Measurements from ENCODE around the gene TUBGCP2.
"Not testable (repeated sequence)": the region's sequence is repeated elsewhere in the genome, so short reads cannot be mapped to it uniquely, and the experiment has no call there.

The TUBGCP2 gene

GRCh38 chr10:133325440-133326222 lies 17.0 kb upstream of the TUBGCP2 start:
- no peak for DNase-seq (ENCODE audit: low read depth in 1 of 2, low spot score in 1 of 2)

DNA sequence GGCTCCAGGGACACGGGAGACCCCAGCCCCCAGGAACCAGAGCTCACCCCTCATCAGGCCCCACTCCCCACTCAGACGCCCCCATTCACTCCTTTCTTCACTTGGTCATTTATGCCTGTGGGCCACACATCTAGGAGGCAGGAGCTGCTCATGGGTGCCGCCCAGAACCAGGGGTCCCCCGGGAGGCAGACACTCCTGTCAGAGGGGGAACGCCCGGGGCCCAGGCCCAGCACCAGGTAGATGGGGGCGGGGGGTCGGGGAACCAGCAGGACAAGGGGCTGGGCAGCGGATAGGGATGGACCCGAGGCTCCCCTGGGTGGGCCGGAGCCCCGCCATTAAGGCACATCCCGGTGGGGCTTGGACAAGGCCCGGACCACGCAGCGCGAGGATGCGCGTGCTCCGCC lies 16.2 kb upstream of the TUBGCP2 start:
- DNase-seq (ENCODE audit: low read depth in 1 of 2, low spot score in 1 of 2), result no peak

GRCh38 chr10:133324198-133324792 lies 15.6 kb upstream of the TUBGCP2 start:
- DNase-seq (ENCODE audit: low read depth in 1 of 2, low spot score in 1 of 2), result peak; percentile 24 to 38

DNA sequence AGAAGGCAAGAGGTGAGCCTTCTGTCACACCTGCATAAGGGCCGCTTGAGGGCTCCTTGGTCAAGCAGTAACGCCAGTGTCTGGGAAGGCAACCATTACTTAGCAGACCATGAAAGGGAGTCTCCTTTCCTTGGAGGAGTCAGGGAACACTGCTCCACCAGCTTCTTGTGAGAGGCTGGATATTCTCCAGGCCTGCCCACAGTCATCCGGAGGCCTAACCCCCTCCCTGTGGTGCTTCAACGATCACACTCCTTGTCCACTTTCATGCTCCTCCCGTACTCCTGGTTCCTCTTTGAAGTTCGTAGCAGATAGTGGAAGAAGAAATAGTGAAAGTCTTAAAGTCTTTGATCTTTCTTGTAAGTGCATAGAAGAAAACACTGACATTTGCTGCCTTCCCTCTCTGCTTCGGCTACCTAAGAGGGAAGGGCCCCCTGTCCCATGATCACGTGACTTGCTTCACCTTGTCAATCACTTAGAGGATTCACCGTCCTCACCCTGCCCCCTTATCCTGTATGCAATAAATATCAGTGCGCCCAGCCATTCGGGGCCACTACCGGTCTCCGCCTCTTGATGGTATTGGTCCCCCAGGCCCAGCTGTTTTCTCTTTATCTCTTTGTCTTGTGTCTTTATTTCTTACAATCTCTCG lies 13.5 kb upstream of the TUBGCP2 start:
- DNase-seq (ENCODE audit: low read depth in 1 of 2, low spot score in 1 of 2), result not testable (repeated sequence)

GRCh38 chr10:133320852-133321422 lies 12.3 kb upstream of the TUBGCP2 start:
- DNase-seq (ENCODE audit: low read depth in 1 of 2, low spot score in 1 of 2), result not testable (repeated sequence)

DNA sequence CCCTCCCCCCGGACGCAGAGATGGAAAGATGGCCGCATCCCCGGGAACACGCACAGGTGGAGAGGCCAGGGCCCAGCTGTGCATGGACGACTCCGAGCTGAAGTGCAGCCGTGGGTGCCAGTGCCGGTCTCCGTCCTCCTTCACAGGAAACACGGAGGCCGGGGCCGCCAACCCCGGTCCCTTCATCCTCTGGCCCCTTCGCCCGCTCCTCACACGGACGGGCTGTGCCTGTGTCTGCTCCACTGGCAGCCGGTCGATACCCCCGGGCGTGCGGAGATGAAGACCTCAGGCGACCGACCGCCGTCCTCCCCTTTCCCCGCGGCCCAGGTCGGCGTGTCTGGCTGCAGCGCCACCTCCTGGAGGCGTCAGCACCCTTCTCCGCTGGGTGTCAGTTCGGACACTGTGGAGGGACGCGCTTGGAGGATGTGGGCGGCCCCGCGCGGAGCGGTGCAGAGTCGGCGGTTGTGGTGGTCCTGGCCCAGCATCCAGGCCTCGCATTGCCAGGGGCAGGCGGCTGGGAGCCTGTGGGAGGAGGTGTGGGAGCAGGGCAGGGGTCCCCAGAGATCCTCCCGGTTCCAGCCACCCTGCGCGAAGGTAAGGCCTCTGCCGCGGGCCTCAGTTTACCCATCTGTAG lies 9.9 kb upstream of the TUBGCP2 start:
- peak; percentile 43 to 50 for DNase-seq (ENCODE audit: low read depth in 1 of 2, low spot score in 1 of 2)

GRCh38 chr10:133316732-133317131 lies 8.1 kb upstream of the TUBGCP2 start:
- DNase-seq (ENCODE audit: low read depth in 1 of 2, low spot score in 1 of 2), result no peak

- no peak for DNase-seq (ENCODE audit: low read depth in 1 of 2, low spot score in 1 of 2)
These were observed 7.6 kb upstream of the TUBGCP2 start for GRCh38 chr10:133316266-133316665.

GRCh38 chr10:133315847-133316246 lies 7.2 kb upstream of the TUBGCP2 start:
- DNase-seq (ENCODE audit: low read depth in 1 of 2, low spot score in 1 of 2), result no peak

GRCh38 chr10:133314911-133315310 lies 6.2 kb upstream of the TUBGCP2 start:
- DNase-seq (ENCODE audit: low read depth in 1 of 2, low spot score in 1 of 2), result no peak

- no peak for DNase-seq (ENCODE audit: low read depth in 1 of 2, low spot score in 1 of 2)
These were observed 4.5 kb upstream of the TUBGCP2 start for GRCh38 chr10:133313192-133313591.

DNA sequence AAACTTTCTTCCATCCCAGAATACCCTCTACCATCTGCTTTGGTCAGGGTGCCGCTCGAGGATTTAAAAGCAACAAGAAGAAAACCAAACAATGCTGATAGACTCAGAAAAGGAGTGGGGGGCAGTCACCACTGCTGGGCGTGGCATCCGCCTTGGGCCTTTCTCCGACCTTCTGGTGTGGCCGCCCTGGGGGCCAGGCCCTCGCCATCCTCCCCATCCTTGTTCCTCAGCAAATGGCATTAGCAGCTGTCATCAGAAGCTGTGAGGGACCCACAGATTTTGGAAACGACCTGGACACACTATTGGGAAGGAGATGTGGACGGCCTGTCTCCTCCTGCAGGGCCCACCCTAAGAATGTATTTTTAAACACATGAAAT lies 4.1 kb upstream of the TUBGCP2 start:
- DNase-seq (ENCODE audit: low read depth in 1 of 2, low spot score in 1 of 2), result no peak

- DNase-seq (ENCODE audit: low read depth in 1 of 2, low spot score in 1 of 2), result no peak
These were observed 3.5 kb upstream of the TUBGCP2 start for GRCh38 chr10:133312016-133312768.

GRCh38 chr10:133311570-133311969 lies 2.9 kb upstream of the TUBGCP2 start:
- no peak for DNase-seq (ENCODE audit: low read depth in 1 of 2, low spot score in 1 of 2)

- DNase-seq (ENCODE audit: low read depth in 1 of 2, low spot score in 1 of 2), result no peak
These were observed 2.1 kb upstream of the TUBGCP2 start for GRCh38 chr10:133310789-133311188.

DNA sequence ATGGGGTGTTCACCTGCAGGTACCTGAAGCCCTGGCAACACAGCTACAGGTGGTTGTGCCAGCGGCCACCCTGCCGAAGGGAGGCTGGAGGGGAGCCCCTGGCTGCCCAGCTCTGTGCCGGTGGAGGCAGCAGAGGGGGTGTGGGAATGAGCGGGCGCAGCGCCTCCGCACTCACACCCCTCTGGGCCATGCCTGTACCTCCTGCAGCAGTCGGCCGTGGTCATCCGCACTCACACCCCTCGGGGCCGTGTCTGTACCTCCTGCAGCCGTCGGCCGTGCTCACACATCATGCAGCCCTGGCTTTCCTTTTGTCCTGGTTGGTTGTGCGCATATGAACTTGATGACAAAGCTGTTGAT lies 1.7 kb upstream of the TUBGCP2 start:
- DNase-seq (ENCODE audit: low read depth in 1 of 2, low spot score in 1 of 2), result no peak

DNA sequence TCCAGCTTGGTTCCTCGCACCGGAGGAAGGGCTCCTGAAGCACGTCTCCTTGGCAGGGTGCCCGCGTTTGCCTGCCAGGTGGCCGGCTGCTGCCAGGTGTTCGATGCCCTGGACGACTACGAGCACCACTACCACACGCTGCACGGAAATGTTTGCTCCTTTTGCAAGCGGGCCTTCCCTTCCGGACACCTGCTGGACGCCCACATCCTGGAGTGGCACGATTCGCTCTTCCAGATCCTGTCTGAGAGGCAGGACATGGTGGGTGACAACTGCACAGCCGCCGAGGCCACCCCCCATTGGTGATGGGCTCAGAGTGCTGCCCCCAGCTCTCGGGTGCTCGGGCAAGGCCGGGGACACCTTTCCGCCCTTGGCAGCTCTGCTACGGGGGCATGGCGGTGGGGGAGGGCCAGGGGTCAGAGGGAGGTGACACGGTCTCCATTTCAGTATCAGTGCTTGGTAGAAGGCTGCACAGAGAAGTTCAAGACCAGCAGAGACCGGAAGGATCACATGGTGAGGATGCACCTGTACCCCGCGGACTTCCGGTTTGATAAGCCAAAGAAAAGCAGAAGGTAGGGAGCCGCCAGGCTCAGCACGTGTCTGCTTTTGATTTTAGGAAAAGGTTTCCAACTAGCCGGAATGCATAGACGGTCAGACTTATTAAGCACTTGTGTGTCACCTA lies 1.2 kb upstream of the TUBGCP2 start:
- DNase-seq (ENCODE audit: low read depth in 1 of 2, low spot score in 1 of 2), result no peak

GRCh38 chr10:133309100-133309719 lies 538 bp upstream of the TUBGCP2 start:
- peak; percentile 89 to 91 for DNase-seq (ENCODE audit: low read depth in 1 of 2, low spot score in 1 of 2)

- peak; percentile 75 for DNase-seq (ENCODE audit: low read depth in 1 of 2, low spot score in 1 of 2)
These were observed 774 bp downstream of the TUBGCP2 start for GRCh38 chr10:133307776-133308420.

Measured in stimulated activated CD4-positive, alpha-beta T cell treated with anti-CD3 and anti-CD28 coated beads, Interleukin-15, amount 100 ng/mL, for 1 hour (primary cell).